IMR-90 (cell line): ENCODE results near the gene PPP2R5B. TPM values are rescaled to one million over a fixed set of nuclear protein-coding genes. Genes with fewer than 3 reads are reported as not detected.

Source experiments
- ATAC-seq: fragments of 200-7000 bp; cut with Tn5 transposase; 2 replicates; pipeline ENCODE4 v1.9.1; 2020; ENCODE audit warnings: low read depth, mild to moderate bottlenecking, moderate library complexity
- BruUV-seq: library from RNA; stranded (reverse); fragments of 400-500 nt; replicated peaks from 2 replicates; lab custom pipeline; 2021; lab: Mats Ljungman, UMichigan
- CTCF ChIA-PET: fragments of 300-600 bp; formaldehyde crosslinking; extraction: SDS; loops from one replicate; lab custom pipeline; 2021; ENCODE audit warnings: antibody characterized with exemption; lab: Yijun Ruan, JAX
- POLR2A ChIA-PET: fragments of 300-600 bp; sonication (Branson Sonifier 250); formaldehyde crosslinking; loops from one replicate; lab custom pipeline; 2022; ENCODE audit warnings: antibody characterized with exemption; ENCODE audit not compliant: unreplicated experiment; lab: Charles Lee
- DNase-seq: peaks from one replicate; pipeline ENCODE4 v3.0.0; 2013
- H2AFZ ChIP-seq: replicated peaks from 2 replicates; pipeline ENCODE3; 2013; ENCODE audit warnings: low read length, mild to moderate bottlenecking; ENCODE audit not compliant: poor library complexity
- H2AK5ac ChIP-seq: 2 replicates; pipeline ENCODE4 v1.6.1; 2013; ENCODE audit warnings: low read depth, low read length, inconsistent platforms
- H2AK9ac ChIP-seq: replicated peaks from 2 replicates; pipeline ENCODE3; 2013; ENCODE audit warnings: mild to moderate bottlenecking, low read depth, low read length, moderate library complexity; ENCODE audit not compliant: poor library complexity
- H2BK120ac ChIP-seq: 2 replicates; pipeline ENCODE4 v1.6.1; 2013; ENCODE audit warnings: low read depth, low read length, inconsistent platforms
- H2BK15ac ChIP-seq: 3 replicates; pipeline ENCODE4 v1.6.1; 2013; ENCODE audit warnings: low read depth, low read length, inconsistent platforms
- H2BK20ac ChIP-seq: 2 replicates; pipeline ENCODE4 v1.6.1; 2013; ENCODE audit warnings: low read depth, mild to moderate bottlenecking, inconsistent platforms, low read length, moderate library complexity
- H2BK5ac ChIP-seq: 2 replicates; pipeline ENCODE4 v1.6.1; 2013; ENCODE audit warnings: mild to moderate bottlenecking, low read depth, low read length, inconsistent platforms; ENCODE audit not compliant: poor library complexity, severe bottlenecking
- H3K14ac ChIP-seq: replicated peaks from 2 replicates; pipeline ENCODE4 v1.6.1; 2013; ENCODE audit warnings: low read depth, low read length, inconsistent platforms
- H3K18ac ChIP-seq: 2 replicates; pipeline ENCODE4 v1.6.1; 2013; ENCODE audit warnings: low read depth, low read length, control low read depth
- H3K23ac ChIP-seq: 2 replicates; pipeline ENCODE4 v1.6.1; 2013; ENCODE audit warnings: low read depth, low read length, inconsistent platforms
- H3K27ac ChIP-seq: 2 replicates; pipeline ENCODE4 v1.5.1; 2013; ENCODE audit warnings: mild to moderate bottlenecking, control low read depth, low read length; ENCODE audit not compliant: insufficient read depth
- H3K27me3 ChIP-seq: 2 replicates; pipeline ENCODE4 v1.6.1; 2013; ENCODE audit warnings: low read length; ENCODE audit not compliant: control insufficient read depth, insufficient read depth
- H3K36me3 ChIP-seq: 2 replicates; pipeline ENCODE4 v1.6.1; 2013; ENCODE audit warnings: low read length, mixed read lengths; ENCODE audit not compliant: control insufficient read depth, insufficient read depth
- H3K4ac ChIP-seq: 2 replicates; pipeline ENCODE4 v1.6.1; 2013; ENCODE audit warnings: low read depth, low read length, inconsistent platforms
- H3K4me1 ChIP-seq: 2 replicates; pipeline ENCODE4 v1.6.1; 2013; ENCODE audit warnings: low read length, mixed read lengths; ENCODE audit not compliant: control insufficient read depth, insufficient read depth
- H3K4me2 ChIP-seq: 2 replicates; pipeline ENCODE4 v1.6.1; 2013; ENCODE audit warnings: low read depth, mild to moderate bottlenecking, control low read depth, low read length, moderate library complexity
- H3K4me3 ChIP-seq: 2 replicates; pipeline ENCODE4 v1.5.1; 2013; ENCODE audit warnings: low read depth, mild to moderate bottlenecking, control low read depth, low read length, moderate library complexity; ENCODE audit not compliant: insufficient read depth
- H3K56ac ChIP-seq: 2 replicates; pipeline ENCODE4 v1.6.1; 2013; ENCODE audit warnings: low read length, inconsistent platforms; ENCODE audit not compliant: insufficient read depth; ENCODE audit errors: extremely low read depth
- H3K79me1 ChIP-seq, 2 experiments: 2 replicates each; pipeline ENCODE4 v1.6.1; 2013; ENCODE audit warnings: low read length in 2 of 2, inconsistent platforms in 1 of 2, low read depth in 1 of 2
- H3K9ac ChIP-seq: 2 replicates; pipeline ENCODE4 v1.6.1; 2013; ENCODE audit warnings: low read depth, low read length, control low read depth
- H3K9me1 ChIP-seq: 2 replicates; pipeline ENCODE4 v1.6.1; 2013; ENCODE audit warnings: low read length, inconsistent platforms; ENCODE audit not compliant: insufficient read depth
- H3K9me3 ChIP-seq: 2 replicates; pipeline ENCODE4 v1.6.1; 2013; ENCODE audit warnings: low read length; ENCODE audit not compliant: control insufficient read depth, insufficient read depth
- H4K20me1 ChIP-seq: 2 replicates; pipeline ENCODE4 v1.6.1; 2013; ENCODE audit warnings: low read length, inconsistent platforms; ENCODE audit not compliant: insufficient read depth
- H4K5ac ChIP-seq: 2 replicates; pipeline ENCODE4 v1.6.1; 2013; ENCODE audit warnings: mild to moderate bottlenecking, low read depth, low read length, control low read depth
- H4K8ac ChIP-seq, 2 experiments: 2 replicates each; pipeline ENCODE4 v1.6.1; 2013; ENCODE audit warnings: low read depth in 2 of 2, low read length in 2 of 2, control low read depth in 1 of 2, inconsistent platforms in 1 of 2
- H4K91ac ChIP-seq: 2 replicates; pipeline ENCODE4 v1.6.1; 2013; ENCODE audit warnings: low read depth, low read length, inconsistent platforms; ENCODE audit not compliant: insufficient read depth
- CEBPB ChIP-seq: IDR thresholded peaks from 2 replicates; pipeline ENCODE4 v1.6.1; 2012; ENCODE audit warnings: low read depth, low read length, improper control_type of control experiment
- CHD1 ChIP-seq: IDR thresholded peaks from 2 replicates; pipeline ENCODE4 v1.6.1; 2012; ENCODE audit warnings: low read depth, low read length, improper control_type of control experiment
- MAFK ChIP-seq: IDR thresholded peaks from 2 replicates; pipeline ENCODE4 v1.6.1; 2012; ENCODE audit warnings: low read depth, low read length, improper control_type of control experiment
- RAD21 ChIP-seq: IDR thresholded peaks from 2 replicates; pipeline ENCODE4 v1.6.1; 2012; ENCODE audit warnings: low read length, improper control_type of control experiment
- RCOR1 ChIP-seq: IDR thresholded peaks from 2 replicates; pipeline ENCODE4 v1.6.1; 2012; ENCODE audit warnings: mild to moderate bottlenecking, low read length, improper control_type of control experiment; ENCODE audit not compliant: insufficient replicate concordance
- SMC3 ChIP-seq: fragments of 150-350 bp; IDR thresholded peaks from 2 replicates; pipeline ENCODE4 v1.6.1; 2016; ENCODE audit warnings: low read depth, mild to moderate bottlenecking, antibody characterized with exemption, low read length, moderate library complexity
- WGBS, 2 experiments: methylation state at CpG; one replicate each; pipeline versions ENCODE4 v1.1.5 to v1.1.7; 2013; ENCODE audit warnings: missing lambda C conversion rate in 2 of 2; ENCODE audit not compliant: insufficient read length in 1 of 2; ENCODE audit errors: extremely low coverage in 2 of 2; 5-methylcytosine and 5-hydroxymethylcytosine counted together
- dilution Hi-C: fragments of 300-500 bp; cut with HindIII; formaldehyde crosslinking; loops from one replicate; pipeline ENCODE4 v1.14.3; 2018; ENCODE audit warnings: low sequenced_read_pairs; ENCODE audit not compliant: unreplicated experiment
- in situ Hi-C: fragments of 300-500 bp; cut with MboI; formaldehyde crosslinking; loops from 3 replicates; pipeline ENCODE4 v1.14.3; 2019; ENCODE audit warnings: low sequenced_read_pairs, inconsistent platforms, mixed read lengths
- intact Hi-C: fragments of 100-400 bp; cut with micrococcal nuclease; formaldehyde crosslinking; loops from 2 replicates; pipeline ENCODE4 v1.10.0; 2022
- polyA plus RNA-seq, 3 experiments: library from polyadenylated mRNA; depleted of rRNA; stranded (reverse); fragments of >200 nt; gene quantifications; 2 replicates each; pipeline ENCODE4 v1.2.3, GENCODE V29; 2012; ENCODE audit warnings: low replicate concordance in 1 of 3
- total RNA-seq: library from RNA; depleted of rRNA; stranded (reverse); fragments of >200 nt; gene quantifications from 2 replicates; pipeline ENCODE4 v1.2.3, GENCODE V29; 2012
- TF ChIP-seq, protein P1 (sequence below): fragments of 150-350 bp; IDR thresholded peaks from 2 replicates; pipeline ENCODE4 v1.6.1; 2017; ENCODE audit warnings: mild to moderate bottlenecking, antibody characterized with exemption, low read length, low read depth

The PPP2R5B gene
- total and polyA plus RNA-seq, 2 of the 4 experiments (the other 2 are of a cell fraction): 6.5 to 23.6 TPM

DNA sequence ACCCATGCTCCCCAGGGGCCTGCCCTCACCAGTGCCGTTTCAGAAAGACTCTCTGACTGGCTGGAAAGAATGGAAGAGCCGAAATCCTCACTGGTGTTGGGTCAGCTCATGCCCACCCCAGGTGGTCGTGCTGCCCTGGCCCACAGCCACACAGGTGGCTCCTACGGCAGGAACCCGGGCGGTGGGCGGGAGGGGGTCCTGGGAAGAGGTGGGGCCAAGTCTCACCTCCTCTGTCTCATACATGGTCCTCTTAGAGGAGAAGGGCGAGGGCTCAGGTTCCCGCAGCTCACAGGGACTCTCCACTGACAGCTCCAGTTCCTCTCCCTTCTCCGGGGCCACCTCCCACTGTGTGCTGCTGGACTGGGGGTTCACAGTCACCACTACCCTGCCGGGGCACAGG, 15.7 kb upstream of the PPP2R5B start:
- in situ Hi-C loops (no loop called here), intact Hi-C loops (no loop called here), dilution Hi-C loops (no loop called here)
- H2AFZ ChIP-seq: no peak overlapping the region
- H2AK9ac ChIP-seq: peak overlapping the region; percentile 42
- H3K23ac ChIP-seq: no peak overlapping the region
- H3K36me3 ChIP-seq: peaks cover 72% of the 10 kb centered on the region
- no peak overlapping the region for H3K14ac ChIP-seq
- H2BK5ac ChIP-seq: no peak overlapping the region
- no peak overlapping the region for H3K9ac ChIP-seq
- no peak overlapping the region for H2AK5ac ChIP-seq
- H2BK20ac ChIP-seq: no peak overlapping the region
- no peaks in the 10 kb centered on the region for H4K20me1 ChIP-seq
- H3K27ac ChIP-seq: no peak overlapping the region
- no peak overlapping the region for H3K4me3 ChIP-seq
- CTCF ChIA-PET: no interaction called here
- H3K56ac ChIP-seq: no peak overlapping the region
- no peak overlapping the region for H2BK15ac ChIP-seq
- no peaks in the 10 kb centered on the region for H3K79me1 ChIP-seq
- H2BK120ac ChIP-seq: no peak overlapping the region
- H3K4me1 ChIP-seq: no peaks in the 10 kb centered on the region
- no peak overlapping the region for H3K18ac ChIP-seq
- no peaks in the 10 kb centered on the region for H3K9me1 ChIP-seq
- WGBS, 2 experiments: 100% methylated on average over 3 of the region's 11 CpGs; no CpG with 5 or more reads in 1 of the 2 experiments
- no peaks in the 10 kb centered on the region for H3K9me3 ChIP-seq
- H3K27me3 ChIP-seq: no peaks in the 10 kb centered on the region
- ATAC-seq: no peak
- H3K4ac ChIP-seq: no peak overlapping the region
- DNase-seq: no peak
- H4K5ac ChIP-seq: no peak overlapping the region
- TF ChIP-seq RAD21 (no peak), RCOR1 (no peak), MAFK (no peak), CHD1 (no peak), CEBPB (no peak), SMC3 (no peak)
- TF ChIP-seq, protein P1, sequence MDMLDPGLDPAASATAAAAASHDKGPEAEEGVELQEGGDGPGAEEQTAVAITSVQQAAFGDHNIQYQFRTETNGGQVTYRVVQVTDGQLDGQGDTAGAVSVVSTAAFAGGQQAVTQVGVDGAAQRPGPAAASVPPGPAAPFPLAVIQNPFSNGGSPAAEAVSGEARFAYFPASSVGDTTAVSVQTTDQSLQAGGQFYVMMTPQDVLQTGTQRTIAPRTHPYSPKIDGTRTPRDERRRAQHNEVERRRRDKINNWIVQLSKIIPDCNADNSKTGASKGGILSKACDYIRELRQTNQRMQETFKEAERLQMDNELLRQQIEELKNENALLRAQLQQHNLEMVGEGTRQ: no peak
- no peak overlapping the region for H4K91ac ChIP-seq
- no TSS peak for BruUV-seq
- POLR2A ChIA-PET: no interaction called here
- no peak overlapping the region for H3K4me2 ChIP-seq
- no peak overlapping the region for H4K8ac ChIP-seq
